ENCODE results near the gene GABBR2. TPM values are rescaled to one million over a fixed set of nuclear protein-coding genes. Genes with fewer than 3 reads are reported as not detected.

The GABBR2 gene
- total RNA-seq, 1 experiment from 2014 or later = not detected

DNA sequence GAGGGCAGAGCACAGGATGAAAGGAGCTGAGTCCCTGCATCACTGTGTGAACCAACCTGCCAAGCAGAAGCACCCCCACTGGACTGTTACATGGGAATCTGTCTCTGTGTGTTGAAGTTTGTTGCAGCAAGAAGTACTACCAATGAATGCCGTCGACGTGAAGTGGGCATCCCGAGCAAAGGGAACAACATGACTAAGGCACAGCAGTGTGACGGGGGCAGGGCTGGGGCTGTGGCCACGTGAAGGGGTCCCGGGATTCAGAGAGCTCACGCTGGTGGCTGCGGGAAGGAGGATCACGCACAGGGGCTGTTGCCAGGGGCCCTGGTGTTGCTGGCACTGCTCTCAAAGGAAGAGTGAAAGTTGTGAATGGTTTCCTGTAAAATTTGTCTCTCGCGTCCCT, 27.5 kb upstream of the GABBR2 start:
- DNase-seq (ENCODE audit: unreplicated experiment) = no peak
- no peak overlapping the region for H3K27ac Mint-ChIP-seq (ENCODE audit: low read depth, unreplicated experiment)
- BruUV-seq (replicated peaks) = no TSS peak
- H3K9me3 Mint-ChIP-seq (ENCODE audit: unreplicated experiment) = no peaks in the 10 kb centered on the region
- ChIA-PET POLR2A (no interaction called here), CTCF (no interaction called here)
- H3K27me3 Mint-ChIP-seq (ENCODE audit: insufficient read depth, unreplicated experiment) = no peaks in the 10 kb centered on the region
- H3K36me3 Mint-ChIP-seq (ENCODE audit: insufficient read depth, unreplicated experiment) = peaks cover 7% of the 10 kb centered on the region
- intact Hi-C loops (cut with micrococcal nuclease) = no loop called here
- H3K4me3 Mint-ChIP-seq (ENCODE audit: unreplicated experiment) = no peak overlapping the region
- TF ChIP-seq, protein P1, sequence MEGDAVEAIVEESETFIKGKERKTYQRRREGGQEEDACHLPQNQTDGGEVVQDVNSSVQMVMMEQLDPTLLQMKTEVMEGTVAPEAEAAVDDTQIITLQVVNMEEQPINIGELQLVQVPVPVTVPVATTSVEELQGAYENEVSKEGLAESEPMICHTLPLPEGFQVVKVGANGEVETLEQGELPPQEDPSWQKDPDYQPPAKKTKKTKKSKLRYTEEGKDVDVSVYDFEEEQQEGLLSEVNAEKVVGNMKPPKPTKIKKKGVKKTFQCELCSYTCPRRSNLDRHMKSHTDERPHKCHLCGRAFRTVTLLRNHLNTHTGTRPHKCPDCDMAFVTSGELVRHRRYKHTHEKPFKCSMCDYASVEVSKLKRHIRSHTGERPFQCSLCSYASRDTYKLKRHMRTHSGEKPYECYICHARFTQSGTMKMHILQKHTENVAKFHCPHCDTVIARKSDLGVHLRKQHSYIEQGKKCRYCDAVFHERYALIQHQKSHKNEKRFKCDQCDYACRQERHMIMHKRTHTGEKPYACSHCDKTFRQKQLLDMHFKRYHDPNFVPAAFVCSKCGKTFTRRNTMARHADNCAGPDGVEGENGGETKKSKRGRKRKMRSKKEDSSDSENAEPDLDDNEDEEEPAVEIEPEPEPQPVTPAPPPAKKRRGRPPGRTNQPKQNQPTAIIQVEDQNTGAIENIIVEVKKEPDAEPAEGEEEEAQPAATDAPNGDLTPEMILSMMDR (IDR thresholded peaks at IDR 0.05; ENCODE audit: unreplicated experiment) = no peak
- no peaks in the 10 kb centered on the region for H3K4me1 Mint-ChIP-seq (ENCODE audit: insufficient read depth, unreplicated experiment)

DNA sequence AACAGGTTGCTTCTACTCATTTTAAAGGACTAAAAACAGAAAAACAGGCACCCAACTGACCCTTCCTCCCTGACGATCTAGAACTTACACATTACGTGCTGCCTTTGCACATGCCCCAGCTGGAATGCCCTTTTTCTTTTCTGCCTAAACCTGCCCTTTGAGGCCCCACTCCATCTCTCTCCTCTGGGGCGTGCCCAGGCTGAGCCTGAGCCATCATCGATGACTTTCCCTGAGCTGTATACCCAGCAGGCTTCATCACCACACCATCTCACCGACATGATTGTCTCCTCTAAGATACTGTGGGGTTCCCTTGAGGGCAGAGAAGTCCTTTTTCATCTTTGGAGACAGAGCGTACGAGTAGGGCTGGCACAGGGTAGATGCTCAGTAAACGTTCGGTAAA, 24.1 kb upstream of the GABBR2 start:
- POLR2A ChIA-PET = interaction anchor here (0.7 kb wide), 1 partner anchor 234 kb away, joined by 3 read pairs; no protein-coding TSS in a partner anchor
- Mint-ChIP-seq H3K4me1 (ENCODE audit: insufficient read depth, unreplicated experiment) (no peaks in the 10 kb centered on the region), H3K9me3 (ENCODE audit: unreplicated experiment) (no peaks in the 10 kb centered on the region), H3K27ac (ENCODE audit: low read depth, unreplicated experiment) (no peak overlapping the region), H3K4me3 (ENCODE audit: unreplicated experiment) (no peak overlapping the region), H3K27me3 (ENCODE audit: insufficient read depth, unreplicated experiment) (peaks cover 14% of the 10 kb centered on the region), H3K36me3 (ENCODE audit: insufficient read depth, unreplicated experiment) (peaks cover 7% of the 10 kb centered on the region)
- TF ChIP-seq, protein P1 (IDR thresholded peaks at IDR 0.05; ENCODE audit: unreplicated experiment) = no peak
- intact Hi-C loops (cut with micrococcal nuclease) = no loop called here
- no peak for DNase-seq (ENCODE audit: unreplicated experiment)
- no TSS peak for BruUV-seq (replicated peaks)
- CTCF ChIA-PET = interaction anchor here (0.6 to 0.7 kb wide), 2 partner anchors 8 to 49 kb away, joined by 3 to 6 read pairs; no protein-coding TSS in a partner anchor

DNA sequence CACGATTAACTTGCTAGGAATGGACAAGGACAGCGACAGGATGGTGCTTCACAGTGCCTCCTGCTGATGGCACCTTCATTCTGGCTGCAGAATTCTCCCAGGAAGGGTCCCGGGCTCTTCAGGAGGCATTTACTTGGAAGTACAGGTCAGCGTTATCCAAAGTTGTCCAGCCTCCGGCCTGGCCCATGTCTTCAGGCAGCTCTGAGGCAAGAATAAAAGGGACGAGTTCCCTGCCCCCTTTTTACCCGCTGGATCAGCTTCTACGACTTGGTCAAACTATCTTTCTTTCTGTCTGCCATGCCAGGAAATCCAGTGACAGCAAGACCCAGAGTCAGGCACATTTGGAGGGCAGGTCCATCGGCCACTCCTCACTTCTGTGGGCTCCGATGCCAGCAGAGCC, 23.4 kb upstream of the GABBR2 start:
- intact Hi-C loops (cut with micrococcal nuclease) = no loop called here
- Mint-ChIP-seq H3K27ac (ENCODE audit: low read depth, unreplicated experiment) (no peak overlapping the region), H3K4me3 (ENCODE audit: unreplicated experiment) (no peak overlapping the region), H3K36me3 (ENCODE audit: insufficient read depth, unreplicated experiment) (peaks cover 7% of the 10 kb centered on the region), H3K27me3 (ENCODE audit: insufficient read depth, unreplicated experiment) (peaks cover 19% of the 10 kb centered on the region), H3K9me3 (ENCODE audit: unreplicated experiment) (no peaks in the 10 kb centered on the region), H3K4me1 (ENCODE audit: insufficient read depth, unreplicated experiment) (no peaks in the 10 kb centered on the region)
- no peak for DNase-seq (ENCODE audit: unreplicated experiment)
- TF ChIP-seq, protein P1 (IDR thresholded peaks at IDR 0.05; ENCODE audit: unreplicated experiment) = no peak
- CTCF ChIA-PET = no interaction called here
- POLR2A ChIA-PET = no interaction called here
- no TSS peak for BruUV-seq (replicated peaks)

DNA sequence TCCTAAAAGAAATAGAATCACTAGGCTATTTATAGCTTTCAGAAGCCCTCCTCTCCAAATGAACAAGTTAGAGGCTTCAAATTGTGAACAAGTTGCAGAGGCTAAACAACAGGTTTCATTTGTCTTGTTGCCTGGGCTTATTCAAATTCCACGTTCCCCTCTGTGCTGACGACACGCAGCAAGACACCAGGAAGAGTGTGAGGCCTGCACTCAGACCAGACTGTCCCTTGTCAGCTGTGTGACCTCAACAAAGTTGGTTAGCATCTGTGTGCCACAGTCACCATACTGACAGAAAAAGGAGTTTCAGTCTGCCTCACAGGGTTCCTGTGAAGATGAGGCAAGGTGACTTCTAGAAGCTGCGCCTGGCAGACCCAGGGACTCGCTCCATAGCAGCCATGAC, 22.1 kb upstream of the GABBR2 start:
- ChIA-PET CTCF (interaction anchor here (0.8 kb wide), 1 partner anchor 62 kb away, joined by 3 read pairs; no protein-coding TSS in a partner anchor), POLR2A (no interaction called here)
- Mint-ChIP-seq H3K27me3 (ENCODE audit: insufficient read depth, unreplicated experiment) (peaks cover 31% of the 10 kb centered on the region), H3K27ac (ENCODE audit: low read depth, unreplicated experiment) (no peak overlapping the region), H3K4me3 (ENCODE audit: unreplicated experiment) (no peak overlapping the region), H3K4me1 (ENCODE audit: insufficient read depth, unreplicated experiment) (no peaks in the 10 kb centered on the region), H3K9me3 (ENCODE audit: unreplicated experiment) (no peaks in the 10 kb centered on the region), H3K36me3 (ENCODE audit: insufficient read depth, unreplicated experiment) (peaks cover 7% of the 10 kb centered on the region)
- intact Hi-C loops (cut with micrococcal nuclease) = no loop called here
- DNase-seq (ENCODE audit: unreplicated experiment) = no peak
- TF ChIP-seq, protein P1 (IDR thresholded peaks at IDR 0.05; ENCODE audit: unreplicated experiment) = no peak
- no TSS peak for BruUV-seq (replicated peaks)

Measured in MCF 10A (cell line).